GM18907 (cell line): ENCODE results near the gene REXO1.
"Not testable (repeated sequence)": the region's sequence is repeated elsewhere in the genome, so short reads cannot be mapped to it uniquely, and the experiment has no call there.

ENCODE experiments used
- ATAC-seq: cut with Tn5 transposase; IDR thresholded peaks from one replicate; pipeline ENCODE4 v1.9.1; 2021; ENCODE audit warnings: mild to moderate bottlenecking, moderate library complexity; ENCODE audit not compliant: unreplicated experiment

REXO1 gene

GRCh38 chr19:1875646-1876495 lies 27.6 kb upstream of the REXO1 start:
- peak; percentile 88 for ATAC-seq

- ATAC-seq: not testable (repeated sequence)
These were observed 27.0 kb upstream of the REXO1 start for GRCh38 chr19:1875265-1875645.

GRCh38 chr19:1874554-1875185 lies 26.4 kb upstream of the REXO1 start:
- ATAC-seq: no peak

GRCh38 chr19:1873524-1874473 lies 25.5 kb upstream of the REXO1 start:
- ATAC-seq: no peak

GRCh38 chr19:1872807-1873523 lies 24.7 kb upstream of the REXO1 start:
- no peak for ATAC-seq

- no peak for ATAC-seq
These were observed 23.3 kb upstream of the REXO1 start for GRCh38 chr19:1871630-1872029.

- no peak for ATAC-seq
These were observed 22.9 kb upstream of the REXO1 start for GRCh38 chr19:1871140-1871597.

- ATAC-seq: no peak
These were observed 20.7 kb upstream of the REXO1 start for GRCh38 chr19:1868971-1869370.

GRCh38 chr19:1867349-1867724 lies 19.1 kb upstream of the REXO1 start:
- ATAC-seq: no peak

GRCh38 chr19:1866693-1867348 lies 18.5 kb upstream of the REXO1 start:
- ATAC-seq: no peak

GRCh38 chr19:1865172-1866010 lies 17.1 kb upstream of the REXO1 start:
- no peak for ATAC-seq

- peak; percentile 37 for ATAC-seq
These were observed 16.3 kb upstream of the REXO1 start for GRCh38 chr19:1864480-1865171.

GRCh38 chr19:1863638-1864479 lies 15.6 kb upstream of the REXO1 start:
- ATAC-seq: peak; percentile 50

GRCh38 chr19:1863328-1863637 lies 15.0 kb upstream of the REXO1 start, which contains the start of gene KLF16:
KLF16 (minus strand) TSS chr19:1863579; CDS start chr19:1863497, 82 bp downstream.
- ATAC-seq: no peak

GRCh38 chr19:1862424-1863327 lies 14.4 kb upstream of the REXO1 start:
- no peak for ATAC-seq

- no peak for ATAC-seq
These were observed 13.8 kb upstream of the REXO1 start for GRCh38 chr19:1862068-1862423.

- no peak for ATAC-seq
These were observed 13.3 kb upstream of the REXO1 start for GRCh38 chr19:1861599-1862031.
